ENCODE results near the gene CD22.

DNA sequence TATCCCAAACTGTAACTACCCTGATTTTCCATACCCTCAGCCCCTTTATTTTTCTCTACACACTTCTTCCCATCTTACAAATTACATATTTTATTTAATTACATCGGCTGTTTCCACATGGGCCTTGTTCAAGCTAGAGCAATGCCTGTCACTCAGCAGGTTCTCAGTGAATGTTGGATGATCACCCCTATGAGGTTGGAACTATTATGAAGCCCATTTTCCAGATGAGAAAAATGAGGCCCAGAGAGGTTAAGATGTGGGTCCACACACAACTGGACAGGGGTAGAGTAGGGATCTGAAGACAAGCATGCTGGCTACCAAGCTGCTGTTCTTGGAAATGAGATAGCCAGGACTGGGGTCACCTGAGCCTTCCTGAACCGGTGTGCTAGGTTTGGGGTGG is 27.0 kb upstream of the CD22 start:
- no peak for TF ChIP-seq POLR2AphosphoS5 (IDR thresholded peaks at IDR 0.05; ENCODE audit: borderline replicate concordance, low read depth, low read length)
- no peak for TF ChIP-seq FOXP2 (optimal IDR thresholded peaks at IDR 0.05; ENCODE audit: control extremely low read depth, extremely low read length, insufficient read depth)

Data from SK-N-MC (cell line).